Measurements from ENCODE around the gene GOLGA6L26.
"Not testable (repeated sequence)": the region's sequence is repeated elsewhere in the genome, so short reads cannot be mapped to it uniquely, and the experiment has no call there.

Gene GOLGA6L26

GRCh38 chr15:23334096-23334495 lies at the start of gene GOLGA6L26:
Gene GOLGA6L26 (minus strand): TSS chr15:23334196. CDS start chr15:23334135, 61 bp downstream.
- not testable (repeated sequence) for DNase-seq (ENCODE audit: low read depth, low spot score)

GRCh38 chr15:23381192-23381591 lies 47.2 kb upstream of the GOLGA6L26 start:
- DNase-seq (ENCODE audit: low read depth, low spot score), result not testable (repeated sequence)

- not testable (repeated sequence) for DNase-seq (ENCODE audit: low read depth, low spot score)
Measured at GRCh38 chr15:23380700-23381099, 46.7 kb upstream of the GOLGA6L26 start.

- not testable (repeated sequence) for DNase-seq (ENCODE audit: low read depth, low spot score)
Measured at GRCh38 chr15:23378946-23379345, 45.0 kb upstream of the GOLGA6L26 start.

GRCh38 chr15:23374226-23374625 lies 40.2 kb upstream of the GOLGA6L26 start:
- not testable (repeated sequence) for DNase-seq (ENCODE audit: low read depth, low spot score)

GRCh38 chr15:23372891-23373600 lies 39.0 kb upstream of the GOLGA6L26 start:
- not testable (repeated sequence) for DNase-seq (ENCODE audit: low read depth, low spot score)

GRCh38 chr15:23372284-23372683 lies 38.3 kb upstream of the GOLGA6L26 start:
- DNase-seq (ENCODE audit: low read depth, low spot score), result no peak

GRCh38 chr15:23371868-23372267 lies 37.9 kb upstream of the GOLGA6L26 start:
- DNase-seq (ENCODE audit: low read depth, low spot score), result not testable (repeated sequence)

GRCh38 chr15:23371134-23371533 lies 37.1 kb upstream of the GOLGA6L26 start:
- DNase-seq (ENCODE audit: low read depth, low spot score), result not testable (repeated sequence)

- DNase-seq (ENCODE audit: low read depth, low spot score), result no peak
Measured at GRCh38 chr15:23370578-23370977, 36.6 kb upstream of the GOLGA6L26 start.

GRCh38 chr15:23364261-23364660 lies 30.3 kb upstream of the GOLGA6L26 start:
- not testable (repeated sequence) for DNase-seq (ENCODE audit: low read depth, low spot score)

GRCh38 chr15:23362622-23363021 lies 28.6 kb upstream of the GOLGA6L26 start:
- not testable (repeated sequence) for DNase-seq (ENCODE audit: low read depth, low spot score)

- not testable (repeated sequence) for DNase-seq (ENCODE audit: low read depth, low spot score)
Measured at GRCh38 chr15:23354448-23354847, 20.5 kb upstream of the GOLGA6L26 start, which contains the start of gene GOLGA8S. Gene GOLGA8S (plus strand): TSS chr15:23354748. CDS start chr15:23354810, 62 bp downstream.

GRCh38 chr15:23311233-23311632 lies 22.8 kb downstream of the GOLGA6L26 start:
- DNase-seq (ENCODE audit: low read depth, low spot score), result not testable (repeated sequence)

GRCh38 chr15:23305921-23306320 lies 28.1 kb downstream of the GOLGA6L26 start:
- DNase-seq (ENCODE audit: low read depth, low spot score), result not testable (repeated sequence)

GRCh38 chr15:23304805-23305204 lies 29.2 kb downstream of the GOLGA6L26 start:
- DNase-seq (ENCODE audit: low read depth, low spot score), result not testable (repeated sequence)

GRCh38 chr15:23304267-23304666 lies 29.7 kb downstream of the GOLGA6L26 start:
- not testable (repeated sequence) for DNase-seq (ENCODE audit: low read depth, low spot score)

- DNase-seq (ENCODE audit: low read depth, low spot score), result not testable (repeated sequence)
Measured at GRCh38 chr15:23303654-23304053, 30.3 kb downstream of the GOLGA6L26 start.

GRCh38 chr15:23303246-23303645 lies 30.8 kb downstream of the GOLGA6L26 start:
- DNase-seq (ENCODE audit: low read depth, low spot score), result not testable (repeated sequence)
